HG02970 (cell line): Measurements from ENCODE around the gene DMPK.
"Not testable (repeated sequence)": the region's sequence is repeated elsewhere in the genome, so short reads cannot be mapped to it uniquely, and the experiment has no call there.

Source experiments
- ATAC-seq: cut with Tn5 transposase; IDR thresholded peaks from one replicate; pipeline ENCODE4 v1.9.1; 2021; ENCODE audit warnings: mild to moderate bottlenecking, moderate library complexity, moderate number of reproducible peaks; ENCODE audit not compliant: unreplicated experiment, low FRiP score

DMPK gene

GRCh38 chr19:45815481-45816216 is 33.4 kb upstream of the DMPK start:
- no peak for ATAC-seq

- no peak for ATAC-seq
Measured at GRCh38 chr19:45814851-45815480, 32.7 kb upstream of the DMPK start, which contains the start of gene RSPH6A. Gene RSPH6A, minus strand, starts transcription at chr19:45815308. Its CDS starts 132 bp downstream, at chr19:45815176.

GRCh38 chr19:45814166-45814780 is 32.0 kb upstream of the DMPK start:
- ATAC-seq, result no peak

- no peak for ATAC-seq
Measured at GRCh38 chr19:45812297-45812696, 30.0 kb upstream of the DMPK start.

GRCh38 chr19:45809643-45810159 is 27.4 kb upstream of the DMPK start:
- no peak for ATAC-seq

GRCh38 chr19:45805719-45806118 is 23.4 kb upstream of the DMPK start:
- no peak for ATAC-seq

GRCh38 chr19:45804959-45805230 is 22.6 kb upstream of the DMPK start:
- ATAC-seq, result no peak

GRCh38 chr19:45804140-45804958 is 22.1 kb upstream of the DMPK start:
- no peak for ATAC-seq

GRCh38 chr19:45801603-45802175 is 19.4 kb upstream of the DMPK start:
- ATAC-seq, result no peak

- no peak for ATAC-seq
Measured at GRCh38 chr19:45800070-45800553, 17.8 kb upstream of the DMPK start.

GRCh38 chr19:45799541-45799940 is 17.3 kb upstream of the DMPK start:
- ATAC-seq, result not testable (repeated sequence)

- ATAC-seq, result no peak
Measured at GRCh38 chr19:45798995-45799517, 16.8 kb upstream of the DMPK start.

- ATAC-seq, result no peak
Measured at GRCh38 chr19:45794627-45795026, 12.3 kb upstream of the DMPK start.

GRCh38 chr19:45793876-45794275 is 11.6 kb upstream of the DMPK start:
- ATAC-seq, result no peak

GRCh38 chr19:45793178-45793564 is 10.9 kb upstream of the DMPK start:
- ATAC-seq, result no peak

- ATAC-seq, result peak; percentile 93
Measured at GRCh38 chr19:45792470-45793177, 10.3 kb upstream of the DMPK start, which contains the start of gene DMWD. Gene DMWD, minus strand, starts transcription at chr19:45792845. Its CDS starts 89 bp downstream, at chr19:45792756.

GRCh38 chr19:45791744-45792469 is 9.6 kb upstream of the DMPK start:
- ATAC-seq, result no peak

- ATAC-seq, result no peak
Measured at GRCh38 chr19:45790942-45791341, 8.7 kb upstream of the DMPK start.
